Measurements from ENCODE around the gene SMYD2. TPM values are rescaled to one million over a fixed set of nuclear protein-coding genes. Genes with fewer than 3 reads are reported as not detected.

The SMYD2 gene
- total and polyA plus RNA-seq, 2 of the 8 experiments (the other 6 are each of a cell fraction or from before 2014, with no cell fraction given) = 3.0 to 5.2 TPM

DNA sequence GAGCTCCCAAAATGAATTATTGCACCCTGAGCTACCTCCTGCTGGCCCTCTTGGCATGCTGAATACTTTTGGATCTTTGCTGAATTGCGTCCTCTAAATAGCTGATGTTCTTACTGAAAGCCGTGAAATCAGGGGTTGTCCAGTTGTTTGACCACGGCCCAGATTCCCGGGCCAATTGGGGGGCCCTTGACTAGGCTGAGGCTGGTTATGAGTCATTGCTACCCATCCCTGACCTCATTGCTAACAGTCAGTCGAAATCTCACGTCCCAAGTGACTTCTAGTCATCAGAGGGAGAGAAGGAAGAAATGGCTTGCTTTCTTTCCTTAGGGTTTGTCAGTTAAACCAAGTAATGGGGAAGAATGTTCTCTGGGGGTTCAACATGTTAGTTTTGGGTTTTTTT is 37.4 kb downstream of the SMYD2 start:
- H3K23me2 ChIP-seq (ENCODE audit: low read depth, low read length) = no peaks in the 10 kb centered on the region
- ChIA-PET CTCF (ENCODE audit: partially characterized antibody) (interaction anchor here (0.6 to 12.6 kb wide), 21 partner anchors 12 to 267 kb away, joined by 3 to 262 read pairs (median 5); no protein-coding TSS in a partner anchor), POLR2A (ENCODE audit: partially characterized antibody) (interaction anchor here (0.6 to 2.9 kb wide), 8 partner anchors 8 to 437 kb away, joined by 3 to 15 read pairs (median 8); partner anchors contain the start of gene SMYD2)
- H3K36me3 ChIP-seq (ENCODE audit: control insufficient read depth in 2 of 4, insufficient read depth in 4 of 4, low read length in 3 of 4) = no peaks in the 10 kb centered on the region; a peak in 1 of 8 replicates
- TF ChIP-seq TCF12 (IDR thresholded peaks at IDR 0.05; ENCODE audit: low read depth, low read length) = no peak
- no peak for TF ChIP-seq SIX5 (IDR thresholded peaks at IDR 0.05; ENCODE audit: low read depth, low read length)
- no peak overlapping the region for H3K9ac ChIP-seq (replicated peaks in 1 of 4; ENCODE audit: extremely low read depth in 1 of 4, low read depth in 3 of 4, low read length in 3 of 4)
- no peaks in the 10 kb centered on the region for H3K79me2 ChIP-seq (ENCODE audit: control insufficient read depth in 1 of 2, insufficient read depth in 2 of 2, low read length in 2 of 2)
- H3K18ac ChIP-seq (ENCODE audit: extremely low read depth, low read length) = no peak overlapping the region
- no peak overlapping the region for H3K23ac ChIP-seq (ENCODE audit: insufficient read length)
- no peak overlapping the region for H2BK15ac ChIP-seq (ENCODE audit: low read length)
- H2BK12ac ChIP-seq (ENCODE audit: low read depth, low read length) = peak overlapping the region; percentile 21; the same call in 1 of the 2 replicates
- DNase-seq (ENCODE audit: low read depth in 1 of 2, low spot score in 2 of 2) (peak in 1 of 2 experiments; percentile 36), FAIRE-seq (peak; percentile 42)
- H3K4me3 ChIP-seq (ENCODE audit: extremely low read depth in 1 of 4, insufficient read depth in 2 of 4, low read depth in 3 of 4, low read length in 4 of 4) = peak overlapping the region in 1 of 4 experiments; percentile 45; a peak in 2 of 8 replicates
- H4K8ac ChIP-seq (ENCODE audit: extremely low read depth, insufficient read depth, low read length) = no peak overlapping the region
- no peak overlapping the region for H2AFZ ChIP-seq (ENCODE audit: low read length)
- no peak overlapping the region; the same call in 1 of the 2 replicates for H2AK5ac ChIP-seq (ENCODE audit: low read depth, low read length)
- peaks cover 20 to 44% (median 37%) of the 10 kb centered on the region in 4 experiments; a peak in 6 of 7 replicates for H3K27me3 ChIP-seq (replicated peaks in 1 of 4; ENCODE audit: control insufficient read depth in 3 of 4, extremely low read depth in 1 of 4, insufficient read depth in 3 of 4, low read length in 3 of 4)
- H3K56ac ChIP-seq (replicated peaks; ENCODE audit: insufficient read length, low read depth, low read length) = no peak overlapping the region
- no peaks in the 10 kb centered on the region for H3K9me3 ChIP-seq (ENCODE audit: insufficient read depth in 2 of 2, low read depth in 1 of 2, low read length in 1 of 2)
- H4K20me1 ChIP-seq (replicated peaks in 1 of 2; ENCODE audit: control insufficient read depth in 1 of 2, insufficient read depth in 2 of 2, low read length in 2 of 2) = peaks cover 0 to 2% of the 10 kb centered on the region in 2 experiments
- WGBS, 2 experiments (ENCODE audit: extremely low coverage in 1 of 2, insufficient coverage in 1 of 2, insufficient read length in 1 of 2, insufficient replicate concordance in 2 of 2, low coverage in 1 of 2, low lambda C conversion rate in 2 of 2, missing lambda C conversion rate in 1 of 2) = 47% methylated on average over 6 of the region's 6 CpGs; no CpG with 5 or more reads in 1 of the 2 experiments
- H2BK5ac ChIP-seq (ENCODE audit: low read depth, low read length) = no peak overlapping the region
- no peak overlapping the region for H4K91ac ChIP-seq (replicated peaks; ENCODE audit: insufficient read length, low read length)
- no peak overlapping the region for H3K4ac ChIP-seq (replicated peaks; ENCODE audit: insufficient read length, low read depth, low read length)
- peak overlapping the region; percentile 33 to 55; a peak in 3 of 4 replicates for H3K4me2 ChIP-seq (ENCODE audit: insufficient read depth in 1 of 2, low read depth in 2 of 2, low read length in 2 of 2)
- no peaks in the 10 kb centered on the region for H3K79me1 ChIP-seq (ENCODE audit: low read depth, low read length)
- no peak overlapping the region for H3K27ac ChIP-seq (ENCODE audit: low read depth, low read length)
- no peak overlapping the region for H4K5ac ChIP-seq (ENCODE audit: insufficient read length, low read depth, low read length)
- H3K4me1 ChIP-seq (replicated peaks in 1 of 4; ENCODE audit: control insufficient read depth in 3 of 4, insufficient read depth in 4 of 4, low read length in 3 of 4) = peaks cover 3 to 17% (median 9%) of the 10 kb centered on the region in 4 experiments; a peak in 6 of 7 replicates
- no peak overlapping the region for H3K14ac ChIP-seq (ENCODE audit: insufficient read length)
- H2BK120ac ChIP-seq (replicated peaks; ENCODE audit: low read depth, low read length) = no peak overlapping the region
- no peak overlapping the region for H2BK20ac ChIP-seq (ENCODE audit: low read length)

Measured in H1 (cell line).